ENCODE results near the gene UBR3.

UBR3 gene

DNA sequence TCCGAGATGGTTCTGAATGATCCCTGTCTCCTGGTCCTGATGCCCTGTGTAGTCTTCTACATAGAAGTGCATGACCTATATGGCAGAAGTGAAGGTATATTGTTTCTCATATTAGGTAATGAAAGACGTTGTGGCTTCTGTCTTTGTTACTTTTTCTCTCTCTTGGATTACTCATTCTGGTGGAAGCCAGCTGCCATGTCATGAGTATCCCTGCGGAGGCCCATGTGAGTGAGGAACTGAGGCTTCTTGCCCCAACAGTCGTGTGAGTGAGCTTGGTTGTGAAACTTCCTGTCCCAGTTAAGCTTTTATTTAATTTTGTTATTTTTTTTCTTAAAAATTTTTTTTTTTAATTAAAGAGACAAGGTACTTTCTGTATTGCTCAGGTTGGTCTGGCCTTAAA is 134.7 kb downstream of the UBR3 start:
- 91% methylated on average over 4 of the region's 4 CpGs for WGBS
- no peak overlapping the region for H3K4me3 ChIP-seq (ENCODE audit: low read length)
- no peak overlapping the region for H3K9ac ChIP-seq (ENCODE audit: low read depth, low read length)
- no peaks in the 10 kb centered on the region for H3K9me3 ChIP-seq (ENCODE audit: insufficient read depth, low read depth, low read length)
- no peaks in the 10 kb centered on the region for H3K27me3 ChIP-seq (ENCODE audit: insufficient read depth, low read length)
- H3K27ac ChIP-seq (ENCODE audit: low read depth, low read length): no peak overlapping the region
- no peaks in the 10 kb centered on the region for H3K4me1 ChIP-seq (ENCODE audit: insufficient read depth, low read length)
- peaks cover 14% of the 10 kb centered on the region; the same call in 1 of the 2 replicates for H3K36me3 ChIP-seq (ENCODE audit: insufficient read depth, low read length)

- H3K36me3 ChIP-seq (ENCODE audit: insufficient read depth, low read length): peaks cover 7% of the 10 kb centered on the region; the same call in 1 of the 2 replicates
- no peak overlapping the region for H3K4me3 ChIP-seq (ENCODE audit: low read length)
- H3K4me1 ChIP-seq (ENCODE audit: insufficient read depth, low read length): no peaks in the 10 kb centered on the region
- no peaks in the 10 kb centered on the region for H3K9me3 ChIP-seq (ENCODE audit: insufficient read depth, low read depth, low read length)
- H3K27me3 ChIP-seq (ENCODE audit: insufficient read depth, low read length): no peaks in the 10 kb centered on the region
- no peak overlapping the region for H3K27ac ChIP-seq (ENCODE audit: low read depth, low read length)
- no peak overlapping the region for H3K9ac ChIP-seq (ENCODE audit: low read depth, low read length)
These were observed 136.5 kb downstream of the UBR3 start for GRCh38 chr2:169963786-169964185.

- WGBS: 93% methylated on average over 2 of the region's 2 CpGs
- no peak overlapping the region for H3K27ac ChIP-seq (ENCODE audit: low read depth, low read length)
These were observed 137.5 kb downstream of the UBR3 start for GRCh38 chr2:169964740-169965139.

DNA sequence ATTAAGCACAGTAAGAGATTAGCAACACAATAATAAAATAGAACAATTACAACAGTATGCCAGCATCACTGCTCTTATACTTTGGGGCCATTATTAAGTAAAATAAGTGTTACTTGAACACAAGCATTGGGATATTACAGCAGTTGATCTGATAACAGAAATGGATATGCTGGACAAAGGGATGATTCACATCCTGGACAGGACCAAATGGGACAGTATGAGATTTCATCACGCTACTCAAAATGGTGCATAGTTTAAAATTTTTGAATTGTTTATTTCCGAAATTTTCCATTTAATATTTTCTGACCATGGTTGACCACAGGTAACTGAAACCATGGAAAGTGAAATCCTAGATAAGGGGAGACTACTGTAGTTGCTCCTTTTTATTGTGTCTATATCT is 138.2 kb downstream of the UBR3 start:
- Histone ChIP-seq H3K4me3 (ENCODE audit: low read length) (no peak overlapping the region), H3K9me3 (ENCODE audit: insufficient read depth, low read depth, low read length) (no peaks in the 10 kb centered on the region; the same call in 1 of the 2 replicates), H3K9ac (ENCODE audit: low read depth, low read length) (no peak overlapping the region), H3K4me1 (ENCODE audit: insufficient read depth, low read length) (no peaks in the 10 kb centered on the region), H3K36me3 (ENCODE audit: insufficient read depth, low read length) (peaks cover 7% of the 10 kb centered on the region; the same call in 1 of the 2 replicates), H3K27me3 (ENCODE audit: insufficient read depth, low read length) (no peaks in the 10 kb centered on the region), H3K27ac (ENCODE audit: low read depth, low read length) (no peak overlapping the region)
- 91% methylated on average over 2 of the region's 2 CpGs for WGBS

More at GRCh38 chr2:169964740-169965139, 137.5 kb downstream of the UBR3 start:
- Histone ChIP-seq H3K36me3 (ENCODE audit: insufficient read depth, low read length) (peaks cover 7% of the 10 kb centered on the region; the same call in 1 of the 2 replicates), H3K4me1 (ENCODE audit: insufficient read depth, low read length) (no peaks in the 10 kb centered on the region), H3K27me3 (ENCODE audit: insufficient read depth, low read length) (no peaks in the 10 kb centered on the region), H3K4me3 (ENCODE audit: low read length) (no peak overlapping the region), H3K9me3 (ENCODE audit: insufficient read depth, low read depth, low read length) (no peaks in the 10 kb centered on the region; the same call in 1 of the 2 replicates), H3K9ac (ENCODE audit: low read depth, low read length) (no peak overlapping the region)

DNA sequence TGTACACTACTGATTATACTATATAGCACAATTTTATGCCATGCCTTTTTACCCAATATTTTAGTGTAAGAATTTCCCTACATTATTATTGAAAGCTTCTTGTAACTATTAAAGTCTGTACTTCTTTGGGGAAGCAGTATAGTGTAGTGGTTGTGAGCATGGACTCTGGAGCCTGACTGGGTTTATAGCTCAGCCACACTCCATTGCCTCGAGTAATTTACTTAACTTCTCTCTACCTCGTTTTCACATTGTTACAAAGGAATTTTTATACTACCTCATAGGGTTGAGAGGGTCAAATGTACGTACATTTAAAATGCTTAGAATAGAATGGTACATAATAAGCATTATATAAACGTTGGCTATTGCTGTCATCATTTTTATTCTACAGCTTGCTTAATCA is 139.2 kb downstream of the UBR3 start:
- WGBS: no CpG with 5 or more reads among the region's 4 CpGs
- no peak overlapping the region for H3K27ac ChIP-seq (ENCODE audit: low read depth, low read length)
- peaks cover 7% of the 10 kb centered on the region; the same call in 1 of the 2 replicates for H3K36me3 ChIP-seq (ENCODE audit: insufficient read depth, low read length)
- no peak overlapping the region for H3K9ac ChIP-seq (ENCODE audit: low read depth, low read length)
- no peaks in the 10 kb centered on the region; the same call in 1 of the 2 replicates for H3K9me3 ChIP-seq (ENCODE audit: insufficient read depth, low read depth, low read length)
- no peaks in the 10 kb centered on the region for H3K4me1 ChIP-seq (ENCODE audit: insufficient read depth, low read length)
- no peaks in the 10 kb centered on the region for H3K27me3 ChIP-seq (ENCODE audit: insufficient read depth, low read length)
- no peak overlapping the region for H3K4me3 ChIP-seq (ENCODE audit: low read length)

- H3K4me1 ChIP-seq (ENCODE audit: insufficient read depth, low read length): no peaks in the 10 kb centered on the region
- H3K4me3 ChIP-seq (ENCODE audit: low read length): no peak overlapping the region
- no peaks in the 10 kb centered on the region for H3K27me3 ChIP-seq (ENCODE audit: insufficient read depth, low read length)
- no peaks in the 10 kb centered on the region; the same call in 1 of the 2 replicates for H3K9me3 ChIP-seq (ENCODE audit: insufficient read depth, low read depth, low read length)
- no peak overlapping the region for H3K27ac ChIP-seq (ENCODE audit: low read depth, low read length)
- no peak overlapping the region for H3K9ac ChIP-seq (ENCODE audit: low read depth, low read length)
- peaks cover 7% of the 10 kb centered on the region; the same call in 1 of the 2 replicates for H3K36me3 ChIP-seq (ENCODE audit: insufficient read depth, low read length)
These were observed 141.5 kb downstream of the UBR3 start for GRCh38 chr2:169968743-169969142.

DNA sequence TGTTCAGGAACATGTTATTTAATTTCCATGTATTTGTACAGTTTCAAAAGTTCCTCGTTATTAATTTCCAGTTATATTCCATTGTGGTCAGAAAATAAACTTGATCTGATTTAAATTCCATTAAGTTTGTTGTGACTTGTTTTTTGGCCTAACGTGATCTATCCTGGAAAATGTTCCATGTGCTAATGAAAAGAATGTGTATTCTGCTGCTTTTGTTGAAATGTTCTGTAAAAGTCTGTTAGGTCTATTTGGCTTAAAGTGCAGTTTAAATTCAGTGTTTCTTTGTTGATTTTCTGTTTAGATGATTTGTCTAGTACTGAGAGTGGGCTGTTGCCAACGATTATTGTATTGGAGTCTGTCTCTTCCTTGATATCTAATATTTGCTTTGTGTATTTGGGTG is 148.0 kb downstream of the UBR3 start:
- Histone ChIP-seq H3K4me1 (ENCODE audit: insufficient read depth, low read length) (no peaks in the 10 kb centered on the region), H3K9ac (ENCODE audit: low read depth, low read length) (no peak overlapping the region), H3K4me3 (ENCODE audit: low read length) (no peak overlapping the region), H3K9me3 (ENCODE audit: insufficient read depth, low read depth, low read length) (peaks cover 20% of the 10 kb centered on the region), H3K36me3 (ENCODE audit: insufficient read depth, low read length) (peaks cover 6% of the 10 kb centered on the region; the same call in 1 of the 2 replicates), H3K27ac (ENCODE audit: low read depth, low read length) (no peak overlapping the region), H3K27me3 (ENCODE audit: insufficient read depth, low read length) (no peaks in the 10 kb centered on the region)
- WGBS: 96% methylated on average over 2 of the region's 3 CpGs

GRCh38 chr2:169976335-169976851 is 149.1 kb downstream of the UBR3 start:
- no peak overlapping the region for H3K4me3 ChIP-seq (ENCODE audit: low read length)
- peaks cover 6% of the 10 kb centered on the region; the same call in 1 of the 2 replicates for H3K36me3 ChIP-seq (ENCODE audit: insufficient read depth, low read length)
- no peaks in the 10 kb centered on the region for H3K27me3 ChIP-seq (ENCODE audit: insufficient read depth, low read length)
- H3K27ac ChIP-seq (ENCODE audit: low read depth, low read length): no peak overlapping the region
- peaks cover 20% of the 10 kb centered on the region for H3K9me3 ChIP-seq (ENCODE audit: insufficient read depth, low read depth, low read length)
- H3K4me1 ChIP-seq (ENCODE audit: insufficient read depth, low read length): no peaks in the 10 kb centered on the region
- no peak overlapping the region for H3K9ac ChIP-seq (ENCODE audit: low read depth, low read length)

- WGBS: 93% methylated on average over 3 of the region's 3 CpGs
These were observed 150.3 kb downstream of the UBR3 start for GRCh38 chr2:169977530-169977929.

GRCh38 chr2:169978402-169979017 is 151.3 kb downstream of the UBR3 start:
- H3K9me3 ChIP-seq (ENCODE audit: insufficient read depth, low read depth, low read length): peaks cover 20% of the 10 kb centered on the region
- no peak overlapping the region for H3K9ac ChIP-seq (ENCODE audit: low read depth, low read length)
- peaks cover 6% of the 10 kb centered on the region; the same call in 1 of the 2 replicates for H3K36me3 ChIP-seq (ENCODE audit: insufficient read depth, low read length)
- H3K4me3 ChIP-seq (ENCODE audit: low read length): no peak overlapping the region
- H3K27ac ChIP-seq (ENCODE audit: low read depth, low read length): no peak overlapping the region
- H3K27me3 ChIP-seq (ENCODE audit: insufficient read depth, low read length): no peaks in the 10 kb centered on the region
- H3K4me1 ChIP-seq (ENCODE audit: insufficient read depth, low read length): no peaks in the 10 kb centered on the region
- WGBS: 94% methylated on average over 2 of the region's 2 CpGs

More at GRCh38 chr2:169977530-169977929, 150.3 kb downstream of the UBR3 start:
- Histone ChIP-seq H3K4me1 (ENCODE audit: insufficient read depth, low read length) (no peaks in the 10 kb centered on the region), H3K27me3 (ENCODE audit: insufficient read depth, low read length) (no peaks in the 10 kb centered on the region), H3K36me3 (ENCODE audit: insufficient read depth, low read length) (peaks cover 6% of the 10 kb centered on the region; the same call in 1 of the 2 replicates), H3K9me3 (ENCODE audit: insufficient read depth, low read depth, low read length) (peaks cover 20% of the 10 kb centered on the region), H3K9ac (ENCODE audit: low read depth, low read length) (no peak overlapping the region), H3K27ac (ENCODE audit: low read depth, low read length) (no peak overlapping the region), H3K4me3 (ENCODE audit: low read length) (no peak overlapping the region)

GRCh38 chr2:169979025-169979424 is 151.8 kb downstream of the UBR3 start:
- 81% methylated on average over 2 of the region's 2 CpGs for WGBS
- Histone ChIP-seq H3K9ac (ENCODE audit: low read depth, low read length) (no peak overlapping the region), H3K27me3 (ENCODE audit: insufficient read depth, low read length) (no peaks in the 10 kb centered on the region), H3K4me3 (ENCODE audit: low read length) (no peak overlapping the region), H3K27ac (ENCODE audit: low read depth, low read length) (no peak overlapping the region), H3K9me3 (ENCODE audit: insufficient read depth, low read depth, low read length) (peaks cover 20% of the 10 kb centered on the region), H3K36me3 (ENCODE audit: insufficient read depth, low read length) (peaks cover 6% of the 10 kb centered on the region; the same call in 1 of the 2 replicates), H3K4me1 (ENCODE audit: insufficient read depth, low read length) (no peaks in the 10 kb centered on the region)

Measured in HUES64 (cell line).